NCI-H2227 (cell line): Measurements from ENCODE around the gene CAPN9.
"Not testable (repeated sequence)": the region's sequence is repeated elsewhere in the genome, so short reads cannot be mapped to it uniquely, and the experiment has no call there.

Experiments
- DNase-seq: peaks from one replicate; lab custom pipeline; 2025; ENCODE audit not compliant: unreplicated experiment; lab: John Stamatoyannopoulos, UW

CAPN9 gene

GRCh38 chr1:230767859-230768612, 20.8 kb downstream of the CAPN9 start:
- not testable (repeated sequence) for DNase-seq

GRCh38 chr1:230768903-230769570, 21.8 kb downstream of the CAPN9 start:
- DNase-seq: no peak

- DNase-seq: no peak
Measured at GRCh38 chr1:230770317-230770716, 23.1 kb downstream of the CAPN9 start.

DNA sequence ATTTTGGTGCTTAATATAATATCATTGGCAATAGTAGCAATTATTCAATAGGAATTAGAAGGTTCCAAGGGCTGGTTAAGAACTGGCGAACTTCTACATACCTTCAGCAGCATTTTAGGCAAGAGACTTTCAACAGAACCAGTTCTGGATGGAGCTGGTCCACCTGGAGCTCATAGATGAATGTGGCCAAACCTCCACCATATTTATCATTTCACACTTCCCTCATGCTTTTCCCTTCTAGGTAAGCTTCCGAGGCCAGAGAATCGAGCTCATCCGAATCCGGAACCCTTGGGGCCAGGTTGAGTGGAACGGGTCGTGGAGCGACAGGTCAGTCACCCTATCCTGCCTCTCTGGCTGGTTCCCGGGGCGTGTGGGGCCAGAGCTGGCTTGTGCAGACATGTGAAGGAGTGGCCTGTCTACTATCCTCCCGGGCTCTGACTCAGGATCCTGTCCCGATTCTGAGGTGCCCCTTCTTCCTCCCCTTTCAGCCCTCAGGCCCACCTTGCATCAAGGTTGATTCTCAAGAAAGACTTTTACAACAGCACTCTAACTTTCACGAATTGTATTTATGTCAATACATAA, 24.7 kb downstream of the CAPN9 start:
- no peak for DNase-seq

DNA sequence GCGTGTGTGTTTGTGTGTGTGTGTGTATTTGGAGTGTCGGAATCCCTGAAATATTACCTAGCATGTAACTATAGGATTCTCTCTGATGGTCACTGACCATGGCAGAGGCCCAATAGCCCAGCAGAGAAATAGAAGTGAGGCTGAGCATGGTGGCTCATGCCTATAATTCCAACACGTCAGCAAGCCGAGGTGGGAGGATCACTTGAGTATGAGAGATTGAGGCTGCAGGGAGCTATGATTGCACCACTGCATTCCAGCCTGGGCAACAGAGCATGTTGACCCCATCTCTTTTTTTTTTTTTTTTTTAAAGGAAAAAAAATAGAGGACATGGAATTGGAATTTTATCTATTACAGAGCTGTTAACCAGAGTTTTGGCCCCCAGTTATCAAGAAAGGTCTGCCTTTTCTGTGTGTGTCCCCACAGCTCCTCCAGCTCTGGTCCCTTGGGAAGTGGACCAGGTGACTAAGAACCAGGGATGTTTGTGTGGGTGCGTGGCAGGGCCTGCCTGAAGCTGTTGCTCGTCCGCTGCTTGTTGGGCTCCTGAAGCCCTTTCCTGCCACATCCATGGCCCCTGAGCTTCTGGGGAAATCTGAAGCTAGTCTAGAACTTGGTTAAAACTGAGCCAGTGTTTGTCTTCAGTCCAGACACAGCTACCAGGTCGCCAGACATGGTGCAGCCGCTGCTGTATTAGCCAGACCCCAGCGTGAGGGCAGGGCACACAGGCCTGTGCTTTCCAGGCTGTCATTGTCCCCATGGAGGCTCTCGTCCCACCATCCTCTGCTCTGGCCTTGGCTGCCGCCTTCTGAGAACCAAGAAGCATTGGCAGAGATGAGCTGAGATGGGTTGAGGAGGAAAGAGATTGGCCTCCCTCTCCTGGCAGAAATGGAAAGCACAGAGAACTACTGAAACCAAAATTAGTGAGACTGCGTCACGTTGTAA, 25.5 kb downstream of the CAPN9 start:
- peak; percentile 64 for DNase-seq

DNA sequence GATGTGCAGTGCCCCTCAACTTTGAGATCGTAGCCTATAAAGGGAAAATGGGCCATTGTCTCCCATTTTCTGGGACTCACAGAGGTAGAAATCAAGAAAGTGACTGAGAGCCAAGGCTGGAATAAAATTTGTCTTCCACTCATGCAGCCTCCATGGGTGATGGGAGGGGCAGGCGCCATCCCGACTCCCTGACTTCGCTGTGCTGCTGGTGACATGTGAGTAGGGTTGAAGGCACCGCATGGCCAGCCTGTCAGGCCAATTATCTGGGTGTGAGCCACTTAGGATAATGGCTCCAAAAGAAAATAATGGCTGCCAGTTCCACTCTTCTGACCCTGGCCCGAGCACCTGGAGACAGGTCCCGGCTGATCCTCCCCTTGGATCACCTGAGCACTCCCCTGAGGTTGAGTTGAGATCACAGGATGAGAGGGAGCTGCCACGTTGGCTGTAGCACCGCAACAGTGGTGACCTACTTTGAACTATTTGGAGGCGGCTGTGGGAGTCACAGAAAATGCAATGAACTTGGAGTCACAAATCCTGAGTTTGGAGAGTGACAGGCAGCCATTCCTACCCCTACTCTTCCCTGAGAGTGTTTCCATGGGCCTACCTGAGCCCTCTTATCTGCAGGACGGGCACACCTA, 26.3 kb downstream of the CAPN9 start:
- DNase-seq: peak; percentile 34

DNA sequence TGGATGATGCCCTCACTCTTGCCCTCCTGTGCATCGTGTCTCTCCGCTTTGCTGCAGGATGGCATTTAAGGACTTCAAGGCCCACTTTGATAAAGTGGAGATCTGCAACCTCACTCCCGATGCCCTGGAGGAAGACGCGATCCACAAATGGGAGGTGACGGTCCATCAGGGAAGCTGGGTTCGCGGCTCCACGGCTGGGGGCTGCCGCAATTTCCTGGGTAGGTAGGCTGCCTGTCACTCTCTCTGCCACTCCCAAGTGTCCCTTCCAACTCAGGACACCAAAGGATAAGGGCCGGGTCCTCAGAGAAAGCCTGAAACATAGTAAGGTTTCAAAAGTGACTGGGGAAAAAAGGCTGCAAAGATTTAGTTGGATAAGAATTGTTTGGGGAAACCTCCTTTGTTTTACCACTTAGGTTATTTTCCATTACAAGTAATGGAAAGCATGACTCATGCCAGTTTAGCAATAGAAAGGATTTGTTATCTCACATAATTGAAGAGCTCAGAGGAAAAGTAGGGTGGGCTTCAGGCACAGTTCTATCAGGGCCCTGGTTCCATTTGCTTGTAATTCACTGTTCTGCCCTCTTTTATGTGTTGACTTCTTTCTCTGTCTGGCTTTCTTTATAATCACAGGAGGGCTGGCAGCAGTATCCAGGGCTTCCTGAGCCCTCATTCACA, 31.9 kb downstream of the CAPN9 start:
- no peak for DNase-seq

DNA sequence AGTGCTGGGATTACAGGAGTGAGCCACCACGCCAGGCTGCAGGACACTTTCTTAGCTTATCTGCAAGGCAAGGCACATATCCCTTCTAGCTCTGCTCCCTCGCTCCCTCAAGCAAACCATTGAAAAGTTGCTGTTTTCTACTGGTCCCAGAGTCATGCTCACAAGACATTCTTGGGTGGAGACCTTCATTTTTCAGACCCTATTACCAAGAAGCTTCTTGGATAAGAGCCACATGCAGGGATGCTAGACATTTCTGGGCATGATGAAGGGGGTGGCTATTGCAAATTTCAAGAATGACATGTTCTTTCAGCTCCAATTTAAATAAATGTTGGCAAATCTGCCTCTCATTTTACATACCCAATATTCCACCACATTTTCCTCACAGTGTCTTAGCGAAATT, 33.9 kb downstream of the CAPN9 start:
- DNase-seq: no peak

DNA sequence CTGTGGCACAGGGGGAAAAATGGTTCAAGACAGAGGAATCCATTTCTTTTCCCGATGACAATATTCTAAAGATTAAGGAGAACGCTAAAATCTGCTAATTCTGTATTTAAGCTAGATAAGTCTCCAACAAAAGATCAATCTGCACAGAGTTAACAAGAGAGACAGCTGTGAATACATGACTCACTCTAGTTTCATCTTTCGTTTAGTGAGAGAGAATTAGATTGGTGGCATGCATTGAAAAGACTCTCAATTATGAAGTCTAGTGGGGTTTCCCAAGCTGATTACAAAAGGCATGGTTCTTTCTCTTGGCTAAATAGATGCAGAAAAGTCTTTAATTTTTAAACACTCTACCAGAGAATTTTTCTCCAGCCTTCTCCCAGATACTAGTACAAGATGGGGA, 34.4 kb downstream of the CAPN9 start:
- DNase-seq: no peak

GRCh38 chr1:230784163-230784562, 37.0 kb downstream of the CAPN9 start:
- DNase-seq: no peak

DNA sequence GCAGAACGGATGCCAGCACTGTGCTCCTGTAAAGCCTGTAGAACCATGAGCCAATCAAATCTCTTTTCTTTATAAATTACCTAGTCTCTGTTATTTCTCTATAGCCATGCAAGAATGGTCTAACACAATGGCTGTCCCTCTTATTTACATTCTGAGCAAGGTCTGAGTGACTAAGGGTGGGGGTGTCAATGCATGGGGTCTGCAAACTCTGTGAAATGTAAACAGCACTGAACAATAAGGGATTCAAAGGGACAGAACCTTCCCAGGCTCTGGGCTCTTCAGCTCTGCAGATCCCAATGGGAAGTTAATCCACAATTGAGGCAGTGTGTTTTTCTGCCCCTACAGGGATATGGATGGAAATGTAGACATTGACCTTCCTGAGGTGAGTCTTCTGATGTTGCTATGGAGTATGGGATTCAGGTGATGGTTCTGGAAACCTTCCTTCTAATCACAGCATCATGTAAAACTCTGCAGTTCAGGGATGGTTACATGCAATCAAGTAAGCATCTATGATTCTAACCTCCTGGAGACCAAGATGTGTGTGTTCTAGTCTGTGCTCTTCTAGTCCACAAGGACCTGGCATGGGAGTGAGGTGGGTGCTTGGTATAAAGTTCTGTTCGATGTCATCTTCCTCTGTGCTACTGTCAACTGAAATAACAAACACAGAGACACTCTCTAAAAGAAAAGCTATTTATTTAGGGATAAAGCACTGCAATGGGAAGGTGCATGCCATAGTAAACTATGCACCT, 38.6 kb downstream of the CAPN9 start:
- no peak for DNase-seq

DNA sequence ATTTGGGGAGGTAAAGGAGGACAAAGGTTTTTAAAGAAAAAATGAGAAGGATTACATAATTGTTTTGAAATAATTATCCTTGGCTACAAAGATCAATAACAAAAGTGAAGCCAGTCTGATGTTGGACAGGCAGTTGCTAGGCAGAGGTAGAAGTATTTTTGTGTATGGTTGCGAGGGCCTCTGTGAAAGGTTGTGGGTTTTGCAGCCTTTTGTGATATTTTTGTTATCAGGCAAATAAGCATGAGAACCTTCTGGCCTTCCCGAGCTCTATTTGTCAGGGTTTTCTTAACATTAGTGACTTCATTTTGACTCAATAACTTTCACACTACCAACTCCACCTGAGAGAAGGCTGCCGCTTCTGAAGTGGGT, 39.2 kb downstream of the CAPN9 start:
- no peak for DNase-seq

DNA sequence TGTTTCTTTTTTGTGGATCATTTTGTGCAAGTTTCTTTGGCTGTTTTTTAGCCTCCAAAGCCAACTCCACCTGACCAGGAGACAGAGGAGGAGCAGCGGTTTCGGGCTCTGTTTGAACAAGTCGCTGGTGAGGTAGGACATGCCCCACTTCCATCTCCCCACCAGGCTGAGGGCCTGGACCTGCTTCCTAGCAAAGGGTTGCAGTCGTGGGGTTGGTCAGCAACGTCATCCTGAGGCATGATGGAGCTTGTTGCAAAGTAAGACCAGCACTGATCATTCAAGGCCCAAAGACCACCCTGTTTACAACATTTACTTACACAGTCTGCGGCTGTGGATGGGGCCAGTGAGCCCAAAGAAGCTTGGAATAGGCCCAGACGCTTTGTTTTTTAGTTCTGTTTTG, 40.3 kb downstream of the CAPN9 start:
- DNase-seq: no peak

GRCh38 chr1:230788561-230789275, 41.5 kb downstream of the CAPN9 start:
- DNase-seq: no peak

GRCh38 chr1:230790026-230790425, 42.8 kb downstream of the CAPN9 start:
- no peak for DNase-seq

- no peak for DNase-seq
Measured at GRCh38 chr1:230791986-230792564, 44.9 kb downstream of the CAPN9 start.

DNA sequence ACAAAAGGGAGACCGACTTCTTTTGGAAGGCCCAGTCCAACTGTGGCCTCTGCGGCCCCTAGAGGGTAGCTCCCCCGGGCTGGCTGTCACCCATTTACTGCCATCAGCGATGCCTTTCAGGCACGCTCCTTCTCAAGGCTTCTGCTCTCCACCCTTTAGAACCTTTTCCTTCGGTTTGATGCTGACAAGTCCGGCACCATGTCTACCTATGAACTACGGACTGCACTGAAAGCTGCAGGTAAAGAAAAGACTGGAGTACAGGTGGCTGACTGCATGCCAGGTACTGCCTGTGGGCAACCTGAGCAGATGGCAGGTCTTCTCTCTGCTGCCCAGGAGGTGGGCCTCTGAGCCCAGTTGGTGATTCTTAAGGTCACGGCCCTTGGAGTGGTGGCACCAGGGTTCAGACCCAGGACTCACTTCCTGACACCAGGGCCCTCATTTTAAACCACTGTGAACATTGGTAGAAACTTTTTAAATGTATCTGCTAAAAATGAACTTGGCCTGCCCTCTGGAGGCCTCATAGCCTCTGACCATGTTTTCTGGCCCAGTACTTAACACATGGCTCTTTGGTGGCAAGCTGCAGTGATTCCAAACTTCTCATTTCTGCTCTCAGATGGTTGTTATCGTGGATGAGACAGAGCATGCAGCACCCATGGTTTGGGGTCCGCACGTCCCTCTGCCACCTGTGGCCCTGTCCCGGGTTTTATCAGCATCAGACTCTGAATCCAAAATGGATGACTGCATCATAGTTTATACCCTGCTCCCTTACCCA, 45.7 kb downstream of the CAPN9 start:
- DNase-seq: no peak

- no peak for DNase-seq
Measured at GRCh38 chr1:230793463-230793745, 46.2 kb downstream of the CAPN9 start.
